ENCODE measurements around the gene SLC5A5.
"Not testable (repeated sequence)": the region's sequence is repeated elsewhere in the genome, so short reads cannot be mapped to it uniquely, and the experiment has no call there.

Gene SLC5A5

GRCh38 chr19:17919122-17919521 is 47.4 kb downstream of the SLC5A5 start:
- not testable (repeated sequence) for DNase-seq (ENCODE audit: low spot score)

DNA sequence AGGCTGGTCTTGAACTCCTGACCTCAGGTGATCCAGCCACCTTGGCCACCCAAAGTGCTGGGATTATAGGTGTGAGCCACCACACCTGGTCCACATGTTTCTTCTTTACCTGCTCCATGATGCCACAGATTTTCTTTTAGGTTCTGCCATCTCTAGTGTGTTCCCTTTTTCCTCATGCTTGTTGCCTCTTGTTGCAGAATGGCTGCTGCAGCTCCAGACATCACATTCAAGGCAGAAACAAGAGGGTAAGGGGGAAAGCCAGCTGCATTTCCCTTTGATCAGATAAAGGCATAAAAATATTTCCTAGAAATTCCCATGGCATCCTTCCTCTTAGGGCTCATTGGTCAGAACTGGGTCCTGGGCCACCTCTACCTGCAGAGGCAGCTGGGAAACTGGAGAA is 48.8 kb downstream of the SLC5A5 start:
- no peak for DNase-seq (ENCODE audit: low spot score)

DNA sequence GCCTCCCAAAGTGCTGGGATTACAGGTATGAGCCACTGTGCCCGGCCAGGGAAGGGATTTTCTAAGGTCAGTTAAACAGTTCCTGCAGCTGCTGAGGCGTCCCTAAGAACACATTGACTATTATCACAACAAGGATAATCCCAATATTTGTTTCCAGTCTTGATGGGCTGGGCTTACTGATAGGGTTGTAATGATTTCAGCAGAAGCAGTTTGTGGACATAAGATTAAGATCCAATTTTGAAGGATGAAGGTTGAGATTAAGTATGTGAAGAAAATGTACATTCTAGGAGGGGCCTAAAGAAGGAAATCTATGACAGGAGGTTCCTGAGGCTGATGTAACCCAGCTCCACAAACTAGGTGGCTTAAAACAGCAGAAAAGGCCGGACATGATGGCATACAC is 50.4 kb downstream of the SLC5A5 start:
- DNase-seq (ENCODE audit: low spot score), result no peak

- DNase-seq (ENCODE audit: low spot score), result no peak
These were observed 54.3 kb downstream of the SLC5A5 start for GRCh38 chr19:17926044-17926443.

DNA sequence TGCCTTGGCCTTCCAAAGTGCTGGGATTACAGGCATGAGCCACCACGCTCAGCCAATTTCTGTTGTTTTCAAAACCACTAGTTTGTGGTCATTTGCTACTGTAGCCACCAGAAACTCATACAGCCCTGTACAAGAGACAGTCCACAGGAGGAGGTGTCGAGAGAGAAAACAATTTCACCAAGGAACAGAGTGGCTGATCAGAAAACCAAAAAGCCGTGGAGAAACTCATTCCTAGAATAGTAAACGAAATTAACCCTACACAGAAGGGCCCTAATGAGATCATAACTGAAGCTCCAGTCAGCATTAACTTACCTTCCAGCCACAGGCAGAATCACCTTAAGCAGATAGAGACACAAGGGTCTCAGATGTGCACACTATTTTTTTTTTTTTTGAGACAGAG is 57.3 kb downstream of the SLC5A5 start:
- DNase-seq (ENCODE audit: low spot score), result no peak

DNA sequence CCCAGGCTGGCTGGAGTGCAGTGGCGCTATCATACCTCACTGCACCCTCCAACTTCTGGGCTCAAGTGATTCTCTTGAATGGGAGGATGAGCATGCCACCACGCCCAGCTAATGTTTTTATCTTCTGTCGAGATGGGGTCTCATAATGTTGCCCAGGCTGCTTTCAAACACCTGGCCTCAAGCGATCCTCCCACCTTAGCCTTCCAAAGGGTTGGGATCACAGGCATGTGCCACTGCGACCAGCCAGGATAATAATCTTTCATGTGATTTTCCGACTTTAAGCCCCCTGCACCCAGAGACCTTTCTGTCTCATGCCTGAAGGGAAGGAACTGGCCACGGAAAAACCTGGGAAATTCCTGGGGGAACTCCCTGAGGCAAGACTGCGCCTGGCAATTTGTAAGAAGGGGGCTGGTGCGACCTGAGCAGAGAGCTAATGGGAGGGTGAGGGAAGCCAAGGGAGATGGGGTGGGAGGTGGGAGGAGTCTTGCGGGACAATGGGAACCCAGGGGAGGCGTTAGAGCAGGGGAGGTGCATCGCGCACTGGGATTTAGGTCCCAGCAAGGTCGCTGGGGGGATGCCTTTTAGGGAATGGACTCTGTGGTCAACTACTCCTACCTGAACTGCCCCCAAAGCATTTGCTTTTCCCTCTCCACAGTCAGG is 59.9 kb downstream of the SLC5A5 start:
- DNase-seq (ENCODE audit: low spot score), result no peak

DNA sequence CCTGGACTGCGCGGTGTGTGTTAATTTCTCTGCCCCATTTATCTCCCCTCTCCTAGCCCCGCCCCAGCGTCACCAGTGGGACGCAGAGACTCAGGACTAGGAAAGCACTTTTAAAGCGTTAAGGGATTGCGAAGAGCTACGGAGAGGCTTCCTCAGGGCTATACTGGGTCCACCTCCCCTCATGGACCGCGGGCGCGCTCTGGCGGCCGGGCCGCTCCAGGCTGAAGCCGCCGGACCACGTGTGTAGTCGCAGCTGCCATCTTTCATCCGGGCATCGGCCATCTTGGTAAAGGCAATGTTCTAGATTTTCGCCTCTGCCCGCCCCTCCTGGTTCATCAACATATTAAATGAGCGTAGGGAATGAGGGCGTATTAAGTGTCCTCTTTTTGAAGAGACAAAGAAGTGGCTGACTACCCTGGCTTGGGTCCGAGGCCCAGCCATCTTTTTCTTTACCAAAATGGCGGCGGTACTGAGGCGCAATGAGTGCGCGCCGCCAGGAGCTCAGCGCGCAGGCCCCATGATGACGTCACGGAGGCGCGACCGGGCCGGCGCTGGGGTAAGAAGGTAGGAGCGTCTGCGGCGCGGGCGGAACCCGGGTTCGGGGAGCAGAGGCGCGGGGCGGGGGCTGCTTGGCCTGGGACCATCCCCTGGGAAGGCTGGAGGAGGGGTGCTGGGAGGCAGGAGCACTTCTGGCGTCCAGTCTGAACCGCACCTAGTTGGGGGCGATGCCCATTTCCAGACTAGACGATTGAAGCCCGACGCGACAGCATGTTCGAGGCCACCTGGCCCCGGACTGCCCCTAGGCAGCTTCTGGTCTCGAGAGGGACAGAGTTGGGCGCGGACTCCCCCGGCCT is 61.0 kb downstream of the SLC5A5 start, which contains the start of gene CCDC124:
TSS of gene CCDC124 (plus strand) at position 531 of the 854 bp plus-strand sequence. CDS start 3,406 bp downstream, outside the sequence.
- peak; percentile 95 for DNase-seq (ENCODE audit: low spot score)

- no peak for DNase-seq (ENCODE audit: low spot score)
These were observed 61.8 kb downstream of the SLC5A5 start for GRCh38 chr19:17933414-17934129.

DNA sequence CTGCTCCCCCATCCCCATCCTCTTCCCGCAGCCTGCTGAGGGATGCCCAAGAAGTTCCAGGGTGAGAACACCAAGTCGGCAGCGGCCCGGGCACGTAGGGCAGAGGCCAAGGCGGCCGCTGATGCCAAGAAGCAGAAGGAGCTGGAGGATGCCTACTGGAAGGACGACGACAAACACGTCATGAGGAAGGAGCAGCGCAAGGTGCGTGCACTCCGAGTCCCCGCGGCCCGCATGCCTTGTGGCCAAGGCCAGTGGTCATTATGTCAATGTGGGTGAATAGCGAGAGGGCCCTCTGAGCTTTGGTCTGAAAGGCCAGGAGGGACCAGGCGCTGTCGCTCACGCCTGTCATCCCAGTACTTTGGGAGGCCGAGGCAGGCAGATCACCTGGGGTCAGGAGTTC is 64.6 kb downstream of the SLC5A5 start:
- no peak for DNase-seq (ENCODE audit: low spot score)

DNA sequence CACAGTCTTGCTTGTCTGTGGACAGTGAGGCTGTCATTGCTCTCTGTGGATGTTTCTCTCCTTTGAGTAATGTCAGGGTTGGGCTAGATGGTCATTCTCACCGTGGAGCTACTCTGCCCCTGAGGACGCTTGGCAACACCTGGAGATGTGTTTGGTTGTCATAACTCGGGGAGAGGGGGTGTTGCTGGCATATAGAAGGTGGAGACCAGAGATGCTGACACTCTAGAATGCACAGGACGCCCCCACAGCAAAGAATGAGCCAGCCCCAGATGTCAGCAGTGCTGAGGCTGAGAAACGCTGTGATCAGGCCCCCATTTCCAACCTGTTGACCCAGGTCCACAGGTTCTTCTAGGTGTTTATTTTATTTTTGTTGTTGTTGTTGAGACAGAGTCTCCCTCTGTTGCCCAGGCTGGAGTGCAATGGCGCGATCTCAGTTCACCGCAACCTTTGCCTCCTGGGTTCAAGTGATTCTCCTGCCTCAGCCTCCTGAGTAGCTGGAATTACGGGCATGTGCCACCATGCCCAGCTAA is 65.7 kb downstream of the SLC5A5 start:
- no peak for DNase-seq (ENCODE audit: low spot score)

DNA sequence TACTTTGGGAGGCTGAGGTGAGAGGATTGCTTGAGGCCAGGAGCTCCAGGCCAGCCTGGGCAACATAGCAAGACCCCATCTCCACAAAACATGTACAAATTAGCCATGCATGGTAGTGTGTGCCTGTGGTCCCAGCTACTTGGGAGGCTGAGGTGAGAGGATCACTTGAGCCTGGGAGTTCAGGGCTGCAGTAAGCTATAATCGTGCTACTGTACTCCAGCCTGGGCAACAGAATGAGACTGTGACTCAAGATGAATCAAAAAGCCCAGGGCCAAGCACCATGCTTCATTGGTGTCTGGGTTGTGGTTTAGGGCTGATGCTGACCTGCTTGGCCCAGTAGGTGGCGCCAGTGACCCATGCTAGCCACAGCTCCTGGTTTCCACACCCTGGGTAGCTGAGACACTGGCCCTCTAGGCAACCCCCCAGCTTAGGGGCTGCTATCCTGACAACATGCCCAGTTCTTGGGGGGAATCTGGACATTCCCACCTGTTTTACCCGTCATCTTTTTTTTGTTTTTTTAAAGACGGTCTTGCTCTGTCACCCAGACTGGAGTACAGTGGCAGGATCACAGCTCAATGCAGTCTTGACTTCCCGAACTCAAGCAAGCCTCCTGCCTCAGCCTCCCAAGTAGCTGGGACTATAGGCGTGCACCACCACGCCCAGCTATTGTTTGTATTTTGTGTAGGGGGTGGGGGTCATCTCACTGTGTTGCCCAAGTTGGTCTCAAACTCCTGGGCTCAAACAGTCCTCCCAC is 66.5 kb downstream of the SLC5A5 start:
- peak; percentile 95 for DNase-seq (ENCODE audit: low spot score)

- DNase-seq (ENCODE audit: low spot score), result no peak
These were observed 70.4 kb downstream of the SLC5A5 start for GRCh38 chr19:17942181-17942580.

GRCh38 chr19:17942582-17943273 is 71.0 kb downstream of the SLC5A5 start:
- DNase-seq (ENCODE audit: low spot score), result peak; percentile 2

DNA sequence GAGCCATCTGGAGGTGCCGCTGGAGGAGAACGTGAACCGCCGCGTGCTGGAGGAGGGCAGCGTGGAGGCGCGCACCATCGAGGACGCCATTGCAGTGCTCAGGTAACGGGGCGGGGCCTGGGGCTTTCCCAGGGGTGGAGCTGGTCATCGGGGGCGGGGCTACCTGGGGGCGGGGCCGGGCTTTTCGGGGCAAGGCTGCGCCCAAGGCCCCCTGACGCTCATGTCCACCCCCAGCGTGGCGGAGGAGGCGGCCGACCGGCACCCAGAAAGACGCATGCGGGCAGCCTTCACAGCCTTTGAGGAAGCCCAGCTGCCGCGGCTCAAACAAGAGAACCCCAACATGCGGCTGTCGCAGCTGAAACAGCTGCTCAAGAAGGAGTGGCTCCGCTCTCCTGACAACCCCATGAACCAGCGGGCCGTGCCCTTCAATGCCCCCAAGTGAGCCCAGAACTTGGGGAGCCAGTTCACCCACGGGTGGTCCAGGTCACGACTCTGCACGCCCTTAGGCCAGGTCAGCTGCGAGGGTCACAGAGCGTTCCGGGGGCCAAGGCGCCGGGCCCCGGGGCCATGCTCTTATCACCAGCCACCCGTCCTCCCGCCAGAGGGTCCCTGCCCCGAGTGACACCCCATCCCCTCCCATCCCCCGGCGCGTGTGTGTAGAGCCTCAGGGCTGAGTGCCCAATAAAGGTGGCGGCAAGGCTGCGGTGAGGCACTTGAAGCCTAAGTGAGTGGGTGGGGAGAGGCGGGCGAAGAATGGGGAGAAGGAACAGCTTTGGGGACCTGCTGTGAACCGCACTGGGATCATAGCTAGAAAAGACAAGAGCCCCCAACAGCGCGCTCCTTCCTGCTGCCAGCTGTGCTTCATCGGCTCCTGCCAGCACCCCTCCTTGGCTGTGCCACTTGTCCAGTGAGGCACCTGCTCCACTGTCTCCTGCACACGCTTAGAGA is 71.8 kb downstream of the SLC5A5 start:
- peak; percentile 2 for DNase-seq (ENCODE audit: low spot score)

DNA sequence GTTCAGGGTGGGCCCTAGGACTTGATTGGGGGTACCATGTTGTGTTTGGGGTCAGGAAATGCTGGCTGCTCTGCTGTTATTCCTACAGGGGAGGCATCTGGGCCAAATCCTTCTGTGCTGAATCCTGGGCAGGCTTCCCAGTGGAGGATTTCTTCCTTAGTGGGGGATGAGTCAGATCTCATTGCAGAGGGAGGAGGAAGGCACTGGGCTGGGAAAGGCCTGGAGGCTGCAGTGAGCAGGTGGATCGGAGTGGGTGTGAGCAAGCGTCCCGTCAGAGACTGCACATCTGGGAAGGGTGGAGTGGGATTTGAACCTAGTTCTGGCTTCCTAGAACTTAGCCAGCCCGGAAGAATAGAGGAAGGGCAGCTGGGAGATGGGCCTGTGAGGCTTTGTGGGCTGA is 72.6 kb downstream of the SLC5A5 start:
- DNase-seq (ENCODE audit: low spot score), result peak; percentile 86

All from AG08396 (cell line).